ENCODE measurements around the gene UBE2Z. TPM values are rescaled to one million over a fixed set of nuclear protein-coding genes. Genes with fewer than 3 reads are reported as not detected.
A peak's percentile ranks its signal among the peaks of the same experiment; 100 is the strongest.

The UBE2Z gene
- total and polyA plus RNA-seq, 2 of the 13 experiments (the other 11 are each of a cell fraction or from before 2014, with no cell fraction given), result 63.2 to 122 TPM

DNA sequence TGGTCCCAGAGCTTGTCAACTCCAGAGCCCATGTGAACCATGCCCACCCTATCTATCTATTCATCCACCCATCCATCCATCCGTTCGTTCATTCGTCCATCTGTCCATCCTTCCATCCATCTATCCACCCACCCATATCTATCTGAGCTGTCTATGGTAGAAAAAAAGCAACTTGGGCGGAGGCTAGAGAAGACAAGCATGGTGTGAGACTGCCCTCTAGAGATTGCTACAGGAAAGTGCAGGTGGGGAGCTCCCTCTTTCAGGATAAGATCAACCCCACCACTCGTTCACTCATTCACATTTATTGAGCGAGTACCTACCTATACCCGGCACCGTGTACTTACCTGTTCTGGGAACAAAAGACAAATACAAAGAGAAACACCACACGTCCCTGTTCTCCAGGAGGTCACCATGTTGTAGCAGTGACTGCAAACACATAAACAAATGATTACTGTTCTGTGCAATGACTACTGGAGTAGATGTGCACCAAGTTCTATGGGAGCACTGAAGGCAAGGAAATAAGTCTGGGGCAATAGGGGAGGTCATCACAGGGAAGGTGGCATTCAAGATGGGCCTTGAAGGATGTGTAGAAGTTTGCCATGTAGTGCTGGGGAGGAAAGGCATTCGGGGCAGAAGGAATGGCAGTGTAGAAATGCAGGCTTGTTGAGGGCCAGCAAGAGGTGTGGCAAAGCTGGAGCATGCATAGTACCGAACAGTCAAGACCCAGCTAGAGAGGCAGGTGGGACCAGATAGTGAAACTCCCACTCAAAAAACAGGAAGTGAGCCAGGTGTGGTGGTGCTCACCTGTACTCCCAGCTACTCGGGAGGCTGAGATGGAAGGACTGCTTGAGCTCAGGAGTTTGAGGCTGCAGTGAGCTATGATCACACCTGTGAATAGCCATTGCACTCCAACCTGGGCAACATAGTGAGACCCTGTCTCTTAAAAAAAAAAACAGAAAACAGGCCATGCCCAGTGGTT, 29.0 kb upstream of the UBE2Z start (continued):
- TF ChIP-seq, protein P1, sequence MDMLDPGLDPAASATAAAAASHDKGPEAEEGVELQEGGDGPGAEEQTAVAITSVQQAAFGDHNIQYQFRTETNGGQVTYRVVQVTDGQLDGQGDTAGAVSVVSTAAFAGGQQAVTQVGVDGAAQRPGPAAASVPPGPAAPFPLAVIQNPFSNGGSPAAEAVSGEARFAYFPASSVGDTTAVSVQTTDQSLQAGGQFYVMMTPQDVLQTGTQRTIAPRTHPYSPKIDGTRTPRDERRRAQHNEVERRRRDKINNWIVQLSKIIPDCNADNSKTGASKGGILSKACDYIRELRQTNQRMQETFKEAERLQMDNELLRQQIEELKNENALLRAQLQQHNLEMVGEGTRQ (IDR thresholded peaks at IDR 0.05; ENCODE audit: low read depth, low read length), result 0 out of 2 replicates have a peak, but pooled peaks have one; percentile 21
- TF ChIP-seq, protein P1 (CRISPR knock-in tag; IDR thresholded peaks at IDR 0.05; ENCODE audit: borderline replicate concordance), result no peak
- no peak for TF ChIP-seq SP140L (CRISPR knock-in tag; IDR thresholded peaks at IDR 0.05; ENCODE audit: borderline replicate concordance)
- TF ChIP-seq AHR (CRISPR knock-in tag; IDR thresholded peaks at IDR 0.05), result no peak
- TF ChIP-seq, protein P2, sequence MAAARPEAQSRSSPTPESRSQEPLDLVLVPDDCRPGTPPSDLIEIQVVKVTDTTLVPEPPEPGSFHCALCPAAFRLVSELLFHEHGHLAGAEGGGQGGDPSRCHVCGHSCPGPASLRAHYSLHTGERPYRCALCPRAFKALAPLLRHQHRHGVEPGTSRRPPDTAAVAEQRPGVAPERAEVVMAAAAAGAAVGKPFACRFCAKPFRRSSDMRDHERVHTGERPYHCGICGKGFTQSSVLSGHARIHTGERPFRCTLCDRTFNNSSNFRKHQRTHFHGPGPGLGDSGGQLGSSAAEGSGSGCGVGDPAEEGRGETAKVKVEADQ (CRISPR knock-in tag; IDR thresholded peaks at IDR 0.05; ENCODE audit: borderline replicate concordance), result peak; percentile 45; the same call in 1 of the 2 replicates
- TF ChIP-seq SAP130 (CRISPR knock-in tag; IDR thresholded peaks at IDR 0.05; ENCODE audit: low read depth), result 0 out of 2 replicates have a peak, but pooled peaks have one; percentile 18
- TF ChIP-seq, protein P3, sequence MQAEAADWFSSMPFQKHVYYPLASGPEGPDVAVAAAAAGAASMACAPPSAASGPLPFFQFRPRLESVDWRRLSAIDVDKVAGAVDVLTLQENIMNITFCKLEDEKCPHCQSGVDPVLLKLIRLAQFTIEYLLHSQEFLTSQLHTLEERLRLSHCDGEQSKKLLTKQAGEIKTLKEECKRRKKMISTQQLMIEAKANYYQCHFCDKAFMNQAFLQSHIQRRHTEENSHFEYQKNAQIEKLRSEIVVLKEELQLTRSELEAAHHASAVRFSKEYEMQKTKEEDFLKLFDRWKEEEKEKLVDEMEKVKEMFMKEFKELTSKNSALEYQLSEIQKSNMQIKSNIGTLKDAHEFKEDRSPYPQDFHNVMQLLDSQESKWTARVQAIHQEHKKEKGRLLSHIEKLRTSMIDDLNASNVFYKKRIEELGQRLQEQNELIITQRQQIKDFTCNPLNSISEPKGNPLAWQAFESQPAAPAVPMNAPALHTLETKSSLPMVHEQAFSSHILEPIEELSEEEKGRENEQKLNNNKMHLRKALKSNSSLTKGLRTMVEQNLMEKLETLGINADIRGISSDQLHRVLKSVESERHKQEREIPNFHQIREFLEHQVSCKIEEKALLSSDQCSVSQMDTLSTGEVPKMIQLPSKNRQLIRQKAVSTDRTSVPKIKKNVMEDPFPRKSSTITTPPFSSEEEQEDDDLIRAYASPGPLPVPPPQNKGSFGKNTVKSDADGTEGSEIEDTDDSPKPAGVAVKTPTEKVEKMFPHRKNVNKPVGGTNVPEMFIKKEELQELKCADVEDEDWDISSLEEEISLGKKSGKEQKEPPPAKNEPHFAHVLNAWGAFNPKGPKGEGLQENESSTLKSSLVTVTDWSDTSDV (CRISPR knock-in tag; IDR thresholded peaks at IDR 0.05), result no peak
- TF ChIP-seq REPIN1 (CRISPR knock-in tag; IDR thresholded peaks at IDR 0.05; ENCODE audit: borderline replicate concordance, low read depth), result 0 out of 2 replicates have a peak, but pooled peaks have one; percentile 56
- TF ChIP-seq PHF5A (CRISPR knock-in tag; IDR thresholded peaks at IDR 0.05; ENCODE audit: low read depth, unreplicated experiment), result no peak
- TF ChIP-seq, protein P4, sequence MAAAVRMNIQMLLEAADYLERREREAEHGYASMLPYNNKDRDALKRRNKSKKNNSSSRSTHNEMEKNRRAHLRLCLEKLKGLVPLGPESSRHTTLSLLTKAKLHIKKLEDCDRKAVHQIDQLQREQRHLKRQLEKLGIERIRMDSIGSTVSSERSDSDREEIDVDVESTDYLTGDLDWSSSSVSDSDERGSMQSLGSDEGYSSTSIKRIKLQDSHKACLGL (CRISPR knock-in tag; IDR thresholded peaks at IDR 0.05), result no peak
- TF ChIP-seq ELF3 (CRISPR knock-in tag; IDR thresholded peaks at IDR 0.05), result 0 out of 2 replicates have a peak, but pooled peaks have one; percentile 13
- TF ChIP-seq ZNF44 (CRISPR knock-in tag; IDR thresholded peaks at IDR 0.05), result 0 out of 2 replicates have a peak, but pooled peaks have one; percentile 53
- no peak for TF ChIP-seq ZNF205 (CRISPR knock-in tag; IDR thresholded peaks at IDR 0.05)
- no peak for TF ChIP-seq ZNF251 (CRISPR knock-in tag; IDR thresholded peaks at IDR 0.05)
- TF ChIP-seq, protein P5, sequence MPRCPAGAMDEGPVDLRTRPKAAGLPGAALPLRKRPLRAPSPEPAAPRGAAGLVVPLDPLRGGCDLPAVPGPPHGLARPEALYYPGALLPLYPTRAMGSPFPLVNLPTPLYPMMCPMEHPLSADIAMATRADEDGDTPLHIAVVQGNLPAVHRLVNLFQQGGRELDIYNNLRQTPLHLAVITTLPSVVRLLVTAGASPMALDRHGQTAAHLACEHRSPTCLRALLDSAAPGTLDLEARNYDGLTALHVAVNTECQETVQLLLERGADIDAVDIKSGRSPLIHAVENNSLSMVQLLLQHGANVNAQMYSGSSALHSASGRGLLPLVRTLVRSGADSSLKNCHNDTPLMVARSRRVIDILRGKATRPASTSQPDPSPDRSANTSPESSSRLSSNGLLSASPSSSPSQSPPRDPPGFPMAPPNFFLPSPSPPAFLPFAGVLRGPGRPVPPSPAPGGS (CRISPR knock-in tag; IDR thresholded peaks at IDR 0.05), result peak; percentile 40; the same call in 1 of the 2 replicates
- no peak for TF ChIP-seq SALL2 (CRISPR knock-in tag; IDR thresholded peaks at IDR 0.05)
- TF ChIP-seq ZFP62 (CRISPR knock-in tag; IDR thresholded peaks at IDR 0.05), result no peak
- TF ChIP-seq NFRKB (IDR thresholded peaks at IDR 0.05), result no peak
- no peak for TF ChIP-seq ZNF343 (CRISPR knock-in tag; IDR thresholded peaks at IDR 0.05)
- no peak for TF ChIP-seq ZNF224 (CRISPR knock-in tag; IDR thresholded peaks at IDR 0.05)
- TF ChIP-seq ZNF138 (CRISPR knock-in tag; IDR thresholded peaks at IDR 0.05; ENCODE audit: low read depth), result no peak
- peak; percentile 22; the same call in 1 of the 2 replicates for TF ChIP-seq ZNF317 (CRISPR knock-in tag; IDR thresholded peaks at IDR 0.05)

Data from HepG2 (cell line).